ENCODE measurements around the gene STARD6.
"Not testable (repeated sequence)": the region's sequence is repeated elsewhere in the genome, so short reads cannot be mapped to it uniquely, and the experiment has no call there.

The STARD6 gene

DNA sequence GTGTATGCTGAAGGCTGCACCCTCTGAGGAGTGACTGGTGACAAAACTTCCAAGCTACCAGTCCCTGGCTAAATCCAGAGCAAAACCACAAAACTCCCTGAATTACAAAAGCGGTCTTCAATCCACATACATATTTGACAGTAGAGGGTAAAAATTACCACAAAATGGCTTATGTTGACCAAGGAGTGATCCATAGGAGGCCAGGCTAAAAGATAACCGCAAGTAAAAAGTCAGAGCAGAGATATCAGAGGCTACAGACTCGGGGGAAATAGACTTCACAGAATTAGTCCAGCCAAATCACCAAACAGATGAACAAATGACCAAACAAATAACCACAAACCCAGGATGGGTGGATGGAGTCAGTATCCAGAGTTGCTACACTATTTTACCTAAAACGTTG, 19.4 kb downstream of the STARD6 start:
- DNase-seq (ENCODE audit: low read depth in 2 of 2, low spot score in 1 of 2): no peak

DNA sequence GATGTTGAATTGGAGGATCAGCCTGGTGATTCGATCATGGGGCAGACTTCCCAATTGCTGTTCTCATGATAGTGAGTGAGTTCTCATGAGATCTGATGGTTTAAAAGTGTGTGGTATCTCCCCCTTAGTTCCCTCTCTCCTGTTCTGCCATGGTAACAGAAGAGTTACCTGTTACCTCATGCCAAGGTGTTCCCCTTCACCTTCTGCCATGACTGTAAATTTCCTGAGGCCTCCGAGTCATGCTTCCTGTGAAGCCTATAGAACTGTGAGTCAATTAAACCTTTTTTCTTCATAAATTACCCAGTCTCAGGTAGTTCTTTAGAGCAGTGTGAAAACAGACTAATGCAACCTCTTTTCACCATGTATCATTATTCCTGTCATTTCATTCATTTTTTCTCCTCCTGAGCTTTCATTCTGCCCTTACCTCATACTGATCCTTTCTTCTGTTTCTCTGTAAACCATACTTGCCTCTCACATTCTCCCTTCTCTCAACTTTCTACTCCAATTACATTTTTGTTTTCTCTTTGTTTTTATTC, 22.0 kb downstream of the STARD6 start:
- DNase-seq (ENCODE audit: low read depth in 2 of 2, low spot score in 1 of 2): no peak

DNA sequence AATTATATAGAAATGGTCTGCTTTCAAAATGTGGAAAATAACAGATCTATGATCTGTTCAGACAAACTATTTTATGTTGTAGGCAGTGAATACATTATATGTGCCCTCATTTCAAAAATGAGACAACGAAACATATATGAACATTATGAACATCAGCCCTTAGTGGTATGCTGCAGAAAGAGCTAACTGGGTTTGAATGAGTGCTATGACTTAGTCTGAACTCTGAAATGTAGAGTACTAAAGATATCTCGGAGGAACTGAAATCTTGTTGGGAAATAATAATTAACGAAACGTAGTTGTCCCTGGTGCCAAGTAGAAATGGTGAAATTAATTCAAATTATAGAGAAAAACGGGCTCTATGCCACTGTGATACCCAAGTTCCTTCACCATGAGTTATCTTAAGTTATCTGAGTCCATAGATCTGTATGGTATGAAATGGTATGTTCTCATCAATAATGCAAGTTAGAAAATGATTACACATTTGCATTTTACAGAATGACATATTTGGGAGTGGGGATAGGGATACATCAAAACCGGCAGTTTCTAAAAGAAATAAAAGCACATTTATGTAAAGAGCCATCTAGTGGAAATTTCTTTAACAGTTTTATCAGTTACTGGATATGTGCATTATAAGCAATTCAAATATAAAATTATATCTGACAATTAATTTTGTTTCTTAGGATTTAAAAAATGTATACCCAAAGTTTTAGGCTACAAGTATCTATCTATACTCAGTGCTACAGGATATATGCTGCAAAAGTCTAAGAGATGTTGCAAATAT, 26.7 kb downstream of the STARD6 start:
- no peak for DNase-seq (ENCODE audit: low read depth in 2 of 2, low spot score in 1 of 2)

DNA sequence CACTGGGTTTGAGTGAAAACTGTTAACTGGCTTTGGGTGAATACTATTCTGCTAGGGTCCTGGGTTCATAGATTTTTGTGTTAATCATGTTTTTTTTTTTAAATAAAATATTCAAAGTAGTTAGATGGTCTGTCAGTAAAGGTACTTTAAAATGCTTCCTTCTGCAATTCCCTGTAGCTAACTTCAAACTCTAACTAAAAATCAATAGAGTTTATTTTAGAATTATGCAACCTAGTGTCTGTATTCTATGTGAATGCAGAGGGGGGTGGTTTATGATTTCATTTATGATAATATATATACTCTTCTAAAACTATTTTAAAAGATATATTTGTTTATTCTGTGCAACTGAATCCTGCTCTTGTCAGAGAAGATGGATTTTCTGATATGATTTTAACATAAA, 27.9 kb downstream of the STARD6 start:
- no peak for DNase-seq (ENCODE audit: low read depth in 2 of 2, low spot score in 1 of 2)

DNA sequence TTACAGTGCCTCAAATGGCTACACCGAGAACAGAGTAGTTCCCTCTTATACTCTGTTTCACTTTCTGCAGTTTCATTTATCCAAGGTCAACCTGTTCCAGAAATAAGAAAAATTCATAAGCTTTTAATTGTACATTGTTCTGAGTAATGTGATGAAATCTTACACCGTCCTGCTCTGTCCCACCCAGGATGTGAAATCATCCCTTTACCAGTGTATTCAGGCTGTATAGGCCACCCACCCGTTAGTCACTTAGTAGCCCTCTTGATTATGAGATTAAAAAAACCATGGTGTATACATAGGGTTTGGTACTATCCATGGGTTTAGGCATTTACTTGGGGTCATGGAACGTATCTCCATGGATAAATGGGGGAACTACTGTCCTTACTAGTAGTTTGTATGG, 29.8 kb downstream of the STARD6 start:
- DNase-seq (ENCODE audit: low read depth in 2 of 2, low spot score in 1 of 2): no peak

DNA sequence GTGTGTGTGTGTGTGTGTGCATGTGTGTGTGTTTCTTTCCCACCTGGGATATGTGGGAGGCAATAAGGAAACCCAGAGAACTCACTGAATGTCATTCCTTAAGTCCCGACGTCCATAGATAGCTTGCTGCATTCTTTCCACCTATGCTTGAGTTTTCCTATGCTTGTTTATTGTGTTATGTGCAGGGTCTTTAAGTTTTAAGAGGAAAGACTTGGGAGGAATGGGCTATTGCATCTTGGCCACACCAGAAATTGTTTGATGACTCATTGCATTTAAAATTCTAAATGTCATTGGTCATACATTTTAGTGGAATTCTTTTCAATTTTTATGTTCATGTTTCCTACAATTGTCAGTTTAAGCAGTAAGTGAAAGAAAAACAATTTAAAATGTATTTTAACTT, 33.7 kb downstream of the STARD6 start:
- DNase-seq (ENCODE audit: low read depth in 2 of 2, low spot score in 1 of 2): no peak

DNA sequence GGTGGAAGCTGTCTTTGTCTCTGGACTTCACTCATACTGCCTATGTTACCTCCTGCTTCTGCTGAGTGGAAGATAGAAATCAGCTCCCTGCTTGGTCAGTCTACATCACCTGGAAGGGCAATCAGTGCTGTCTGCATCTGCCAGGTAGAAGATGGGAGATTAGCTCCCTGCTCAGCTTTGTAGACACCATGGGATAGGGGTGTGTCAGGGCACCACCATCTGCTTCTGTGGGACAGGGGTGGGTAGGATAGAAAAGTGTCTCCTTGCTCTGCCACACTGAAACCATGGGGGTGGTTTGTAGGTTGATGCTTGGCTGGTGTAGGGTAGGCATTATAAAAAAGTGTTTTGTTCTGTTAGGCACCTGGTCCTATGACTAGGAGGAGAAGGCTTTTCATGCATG, 34.1 kb downstream of the STARD6 start:
- DNase-seq (ENCODE audit: low read depth in 2 of 2, low spot score in 1 of 2): no peak

DNA sequence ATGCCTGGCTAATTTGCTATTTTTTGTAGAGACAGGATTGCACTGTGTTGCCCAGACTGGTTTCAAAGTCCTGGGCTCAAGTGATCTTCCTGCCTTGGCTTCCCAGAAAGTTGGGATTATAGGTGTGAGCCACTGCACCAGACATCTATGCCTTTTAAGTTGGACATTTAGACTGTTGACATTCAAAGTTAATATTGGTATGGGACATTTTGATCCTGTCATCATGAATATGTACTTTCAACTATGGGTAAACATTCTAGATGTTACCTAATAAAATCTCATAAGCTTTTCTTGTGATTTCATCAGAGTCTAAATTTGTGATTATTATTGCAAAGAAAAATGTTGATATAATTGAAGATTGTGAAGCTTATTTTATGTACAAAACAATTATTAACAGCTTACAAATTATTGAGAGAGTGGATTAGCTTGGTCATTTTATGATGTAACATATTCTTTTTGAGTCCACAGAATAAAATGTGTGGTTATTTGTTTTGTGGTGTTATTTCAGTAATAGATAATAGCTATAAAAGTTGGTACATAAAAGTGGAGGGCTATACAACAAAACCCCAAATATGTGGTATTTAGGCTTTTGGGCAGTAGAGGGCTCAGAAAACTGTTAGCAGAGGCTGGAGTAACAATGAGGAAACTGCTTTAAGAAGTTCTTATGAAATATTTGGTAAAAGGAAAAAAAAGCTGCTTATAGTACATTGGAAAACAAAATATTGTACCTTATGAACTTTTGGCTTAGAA, 41.4 kb downstream of the STARD6 start:
- no peak for DNase-seq (ENCODE audit: low read depth in 2 of 2, low spot score in 1 of 2)

DNA sequence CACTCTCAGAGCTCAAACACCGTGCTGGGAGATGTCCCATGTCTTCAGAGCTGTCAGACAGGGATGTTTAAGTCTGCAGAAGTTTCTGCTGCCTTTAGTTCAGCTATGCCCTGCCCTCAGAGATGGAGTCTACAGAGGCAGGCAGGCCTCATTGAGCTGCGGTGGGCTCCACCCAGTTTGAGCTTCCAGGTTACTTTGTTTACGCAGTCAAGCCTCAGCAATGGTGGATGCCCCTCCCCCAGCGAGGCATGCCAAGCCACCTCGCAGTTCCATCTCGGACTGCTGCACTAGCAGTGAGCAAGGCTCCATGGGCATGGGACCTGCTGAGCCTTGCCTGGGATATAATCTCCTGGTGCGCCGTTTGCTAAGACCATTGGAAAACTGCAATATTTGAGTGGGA, 48.1 kb downstream of the STARD6 start:
- DNase-seq (ENCODE audit: low read depth in 2 of 2, low spot score in 1 of 2): not testable (repeated sequence)

DNA sequence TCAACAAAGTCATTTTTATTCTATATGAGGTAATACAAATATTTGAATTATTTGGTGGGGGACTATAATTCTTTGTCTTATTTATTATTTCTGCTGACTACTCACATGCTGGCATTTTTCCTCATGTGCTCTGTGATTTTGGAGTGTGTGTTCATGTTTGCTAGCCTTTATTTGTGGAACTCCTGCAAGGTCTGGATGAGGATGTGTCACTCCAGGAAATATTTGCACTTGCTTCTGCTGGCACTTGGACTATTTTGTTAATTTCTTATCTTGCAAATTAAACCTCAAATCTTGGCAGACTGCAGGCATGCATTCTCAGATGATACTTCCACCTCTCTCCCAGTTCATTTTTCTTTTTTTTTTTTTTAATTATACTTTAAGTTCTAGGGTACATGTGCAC, 54.2 kb downstream of the STARD6 start:
- no peak for DNase-seq (ENCODE audit: low read depth in 2 of 2, low spot score in 1 of 2)

DNA sequence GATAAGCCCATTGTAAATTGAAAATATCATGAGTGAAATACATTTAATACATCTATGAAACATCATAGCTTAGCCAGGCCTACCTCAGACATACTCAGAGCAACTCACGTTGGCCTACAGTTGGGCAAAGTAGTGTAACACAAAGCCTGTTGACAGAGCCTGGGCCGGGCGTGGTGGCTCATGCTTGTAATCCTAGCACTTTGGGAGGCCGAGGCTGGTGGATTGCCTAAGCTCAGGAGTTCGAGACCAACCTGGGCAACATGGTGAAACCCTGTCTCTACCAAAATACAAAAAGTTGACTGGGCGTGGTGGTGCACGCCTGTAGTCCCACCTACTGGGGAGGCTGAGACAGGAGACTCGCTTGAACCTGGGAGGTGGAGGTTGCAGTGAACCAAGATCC, 58.7 kb downstream of the STARD6 start:
- DNase-seq (ENCODE audit: low read depth in 2 of 2, low spot score in 1 of 2): not testable (repeated sequence)

DNA sequence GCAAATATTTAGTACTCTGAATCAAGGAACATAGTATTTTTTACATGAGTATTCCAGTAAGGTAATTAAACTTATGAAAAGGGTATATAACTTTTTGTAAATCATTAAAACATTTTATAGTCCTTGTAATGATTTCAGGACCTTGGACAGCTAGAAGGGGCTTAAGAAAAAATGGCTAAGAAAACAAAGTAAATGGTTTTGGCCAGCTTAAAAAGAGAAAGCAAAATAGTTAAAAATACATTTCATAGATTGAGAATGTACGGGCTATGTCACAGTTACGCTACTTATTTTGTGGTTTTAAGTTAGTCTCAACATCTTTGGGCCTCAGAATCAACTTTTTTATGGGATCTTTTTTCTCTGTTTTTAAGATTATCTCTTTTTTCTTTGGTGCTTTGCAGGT, 61.6 kb downstream of the STARD6 start:
- no peak for DNase-seq (ENCODE audit: low read depth in 2 of 2, low spot score in 1 of 2)

DNA sequence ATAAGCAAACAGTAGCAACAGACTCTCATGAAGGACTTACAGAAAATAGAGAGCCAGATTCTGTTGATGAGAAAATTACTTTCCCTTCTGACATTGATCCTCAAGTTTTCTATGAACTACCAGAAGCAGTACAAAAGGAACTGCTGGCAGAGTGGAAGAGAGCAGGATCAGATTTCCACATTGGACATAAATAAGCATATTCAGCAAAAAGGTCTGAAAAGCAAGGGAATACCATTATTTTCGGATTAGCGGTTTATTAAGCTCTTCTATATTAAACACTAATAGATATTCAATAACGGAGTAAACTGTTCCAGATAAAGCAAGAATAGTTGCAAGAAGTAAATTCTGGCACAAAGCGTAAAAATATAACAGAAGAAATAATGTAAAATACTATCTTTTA, 63.4 kb downstream of the STARD6 start:
- no peak for DNase-seq (ENCODE audit: low read depth in 2 of 2, low spot score in 1 of 2)

DNA sequence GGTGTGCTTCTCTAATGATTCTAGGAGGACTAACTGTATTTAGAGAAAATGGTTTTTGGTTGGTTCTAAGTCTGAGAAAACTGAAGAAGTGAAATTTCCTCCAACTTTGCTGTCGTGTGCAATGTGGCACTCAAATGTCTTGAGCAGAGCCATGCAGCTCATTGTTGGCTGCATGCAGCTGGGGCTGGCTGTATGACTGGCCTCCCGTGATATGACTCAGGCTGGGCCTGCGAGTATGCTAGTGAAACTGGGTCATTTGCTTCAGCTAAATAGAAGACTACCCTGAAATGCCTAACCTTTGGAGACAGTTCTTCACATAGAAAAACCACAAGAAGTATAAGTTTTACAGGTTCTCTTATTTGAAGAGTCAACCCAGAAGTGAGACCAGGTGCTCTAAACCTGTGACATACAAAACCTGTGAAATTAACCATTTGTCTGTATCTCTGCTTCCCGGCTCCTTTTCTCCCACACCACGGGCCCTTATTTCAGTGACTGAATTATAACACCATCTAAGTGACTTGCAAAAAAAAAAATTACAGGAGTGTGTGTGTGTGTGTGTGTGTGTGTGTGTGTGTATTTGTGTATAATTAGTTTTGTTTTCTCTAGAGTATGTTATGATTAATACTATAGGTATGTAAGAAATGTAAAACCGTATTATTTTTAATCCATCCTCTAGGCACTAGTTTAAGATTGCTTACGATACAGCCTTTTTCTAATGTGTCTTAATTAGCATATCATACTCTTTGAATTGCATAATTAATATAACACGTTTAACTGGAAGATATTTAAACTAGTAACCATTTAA, 72.5 kb downstream of the STARD6 start:
- no peak for DNase-seq (ENCODE audit: low read depth in 2 of 2, low spot score in 1 of 2)

DNA sequence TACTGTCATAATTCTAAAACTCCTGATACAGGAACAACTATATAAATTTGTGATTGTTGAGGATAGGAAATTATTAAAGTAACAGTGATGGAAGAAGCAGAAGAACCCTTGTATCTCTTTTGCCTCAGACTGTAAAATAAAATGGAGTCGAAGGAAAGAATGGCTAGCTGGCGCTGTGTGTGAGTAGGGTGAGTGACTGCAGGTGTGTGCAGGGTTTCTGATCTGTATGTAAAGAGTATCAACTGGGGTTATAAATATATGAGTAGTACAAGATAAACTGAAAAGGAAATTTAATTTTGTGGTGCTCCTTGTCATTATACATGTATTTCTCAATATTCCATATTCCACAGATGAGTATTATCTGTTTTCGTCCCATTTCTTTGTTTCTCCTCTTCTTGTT, 73.1 kb downstream of the STARD6 start:
- no peak for DNase-seq (ENCODE audit: low read depth in 2 of 2, low spot score in 1 of 2)

DNA sequence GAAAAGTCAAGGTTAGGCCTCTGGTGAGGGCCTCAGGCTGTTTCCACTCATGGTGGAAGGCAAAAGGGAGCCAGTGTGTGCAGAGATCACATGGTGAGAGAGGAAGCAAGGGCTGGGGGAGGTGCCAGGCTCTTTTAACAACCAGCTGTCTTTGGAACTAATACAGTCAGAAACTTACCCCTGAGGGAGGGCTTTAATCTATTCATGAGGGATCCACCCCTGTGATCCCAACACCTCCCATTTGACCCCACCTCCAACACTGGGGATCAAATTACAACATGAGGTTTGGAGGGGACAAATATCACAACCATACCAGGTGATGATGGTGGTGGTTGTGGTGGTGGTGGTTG, 77.5 kb downstream of the STARD6 start:
- DNase-seq (ENCODE audit: low read depth in 2 of 2, low spot score in 1 of 2): no peak

DNA sequence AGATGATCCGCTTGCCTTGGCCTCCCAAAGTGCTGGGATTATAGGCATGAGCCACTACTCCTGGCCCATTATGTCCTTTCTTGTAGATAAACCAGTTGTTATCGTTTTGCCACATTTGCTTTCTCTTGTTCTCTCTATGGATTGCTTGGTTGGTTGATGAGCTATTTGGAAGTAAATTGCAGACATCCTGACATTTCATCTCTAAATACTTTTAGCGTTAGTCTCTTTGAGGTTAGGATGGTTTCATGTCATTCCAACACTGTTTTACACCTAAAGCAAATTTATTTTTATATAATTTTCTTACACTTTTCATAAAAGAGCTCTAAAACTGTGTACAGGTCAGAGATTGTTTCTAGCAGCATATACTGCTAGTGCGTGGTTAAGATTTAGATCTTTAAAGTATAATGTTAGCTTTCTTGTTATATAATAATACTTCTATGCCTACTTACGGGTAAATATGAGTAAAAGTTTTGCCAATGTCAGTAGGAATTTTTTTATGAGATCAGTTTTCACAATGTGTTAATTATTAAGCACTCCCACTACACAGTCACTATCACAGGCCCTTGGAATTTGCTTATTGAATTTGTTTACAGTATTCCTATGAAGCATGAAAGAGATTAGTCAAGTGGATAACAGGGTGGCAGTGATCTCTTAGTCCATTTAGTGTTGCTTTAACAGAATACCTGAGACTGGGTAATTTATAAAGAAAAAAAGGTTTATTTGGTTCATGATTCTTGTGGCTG, 78.0 kb downstream of the STARD6 start:
- DNase-seq (ENCODE audit: low read depth in 2 of 2, low spot score in 1 of 2): no peak

DNA sequence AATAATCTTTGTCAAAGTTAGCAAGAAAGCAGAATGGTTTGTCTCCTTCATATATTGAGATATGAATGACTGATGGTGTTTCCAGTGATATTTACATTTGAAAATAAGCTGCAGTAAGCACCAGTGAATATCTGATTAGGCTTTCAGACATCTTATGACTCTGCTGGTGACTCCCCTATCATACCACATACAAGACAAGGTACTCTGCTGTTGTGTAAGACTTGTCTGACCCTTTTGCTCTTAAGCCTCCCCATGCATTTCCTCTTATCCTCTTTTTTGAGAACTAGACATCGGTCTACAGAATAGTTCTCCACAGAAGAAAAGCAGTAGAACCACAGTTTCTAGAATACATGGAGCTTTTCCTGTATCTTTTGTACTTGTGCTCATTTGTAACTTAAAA, 79.0 kb downstream of the STARD6 start:
- DNase-seq (ENCODE audit: low read depth in 2 of 2, low spot score in 1 of 2): no peak

DNA sequence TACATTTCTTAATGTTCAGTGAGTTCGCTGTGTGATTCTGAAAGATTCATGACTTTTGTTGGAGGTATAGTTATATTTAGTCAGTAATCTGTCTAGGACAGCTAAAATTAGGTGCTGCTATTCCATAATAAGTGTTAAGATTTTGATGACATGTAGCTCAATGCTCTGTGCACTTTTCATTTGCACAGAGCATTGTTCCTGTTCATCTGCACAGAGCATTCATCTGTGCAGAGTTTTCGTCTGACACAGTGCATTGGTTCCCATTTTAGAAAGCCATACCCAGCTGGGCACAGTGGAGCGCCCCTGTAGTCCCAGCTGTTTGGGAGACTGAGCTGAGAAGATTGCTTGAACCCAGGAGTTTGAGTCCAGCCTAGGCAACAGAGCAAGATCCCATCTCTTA, 79.8 kb downstream of the STARD6 start:
- no peak for DNase-seq (ENCODE audit: low read depth in 2 of 2, low spot score in 1 of 2)

Measured in stimulated activated CD8-positive, alpha-beta memory T cell treated with anti-CD3 and anti-CD28 coated beads, Interleukin-4, amount 100 ng/mL, for 4 hours (primary cell).